SK-N-SH (cell line): Measurements from ENCODE around the gene CCNG2. TPM values are rescaled to one million over a fixed set of nuclear protein-coding genes. Genes with fewer than 3 reads are reported as not detected.

Experiments
- CTCF ChIA-PET: fragments of 300-600, 350-600 bp; formaldehyde crosslinking; extraction: SDS; loops from one replicate; lab custom pipeline; 2021; lab: Yijun Ruan, JAX
- POLR2A ChIA-PET: fragments of 350-600 bp; sonication (Branson Sonifier 250); formaldehyde crosslinking; extraction: SDS; loops from one replicate; lab custom pipeline; 2020; ENCODE audit warnings: antibody characterized with exemption, inconsistent platforms; lab: Yijun Ruan, JAX
- DNase-seq: peaks from one replicate; pipeline ENCODE4 v3.0.0; 2012
- H2AFZ ChIP-seq: fragments of 200-600 bp; sonication (generic); 2 replicates; pipeline ENCODE4 v1.8.1; 2016; ENCODE audit warnings: antibody characterized with exemption, mild to moderate bottlenecking, low read depth
- H3F3A ChIP-seq: fragments of 200-600 bp; sonication (generic); replicated peaks from 2 replicates; pipeline ENCODE3; 2016; ENCODE audit warnings: antibody characterized with exemption, mild to moderate bottlenecking; ENCODE audit not compliant: insufficient read depth
- H3K27ac ChIP-seq, 2 experiments: fragments of 200-500 bp in 1 of 2; fragments of 200-600 bp in 1 of 2; sonication (Bioruptor generic) in 1 of 2; sonication (generic), shearing (Covaris generic) in 1 of 2; 2 replicates each; pipeline versions ENCODE4 v1.5.1 to v1.6.1; 2014 to 2016; ENCODE audit warnings: low read depth in 2 of 2, inconsistent platforms in 1 of 2, low read length in 1 of 2, mild to moderate bottlenecking in 1 of 2, mixed read lengths in 1 of 2
- H3K27me3 ChIP-seq: fragments of 200-600 bp; sonication (generic), shearing (Covaris generic); 2 replicates; pipeline ENCODE4 v1.6.1; 2016; ENCODE audit warnings: mixed run types; ENCODE audit not compliant: insufficient read depth
- H3K36me3 ChIP-seq, 2 experiments: fragments of 200-500 bp in 1 of 2; fragments of 200-600 bp in 1 of 2; sonication (Bioruptor generic) in 1 of 2; sonication (generic) in 1 of 2; replicated peaks in 1 of 2; 2 replicates each; pipeline versions ENCODE3 to v1.5.1; 2014 to 2016; ENCODE audit warnings: low read length in 1 of 2, mild to moderate bottlenecking in 1 of 2; ENCODE audit not compliant: insufficient read depth in 2 of 2, control insufficient read depth in 1 of 2
- H3K4me1 ChIP-seq, 2 experiments: fragments of 200-500 bp in 1 of 2; fragments of 200-600 bp in 1 of 2; sonication (Bioruptor generic) in 1 of 2; sonication (generic), shearing (Covaris generic) in 1 of 2; 2 replicates each; pipeline versions ENCODE4 v1.5.1 to v1.6.1; 2014 to 2016; ENCODE audit warnings: low read depth in 1 of 2, low read length in 1 of 2, mixed run types in 1 of 2; ENCODE audit not compliant: insufficient read depth in 2 of 2, control insufficient read depth in 1 of 2
- H3K4me2 ChIP-seq: fragments of 200-600 bp; sonication (generic), shearing (Covaris generic); 2 replicates; pipeline ENCODE4 v1.6.1; 2017; ENCODE audit warnings: mixed run types
- H3K4me3 ChIP-seq, 2 experiments: fragments of 200-500 bp in 1 of 2; fragments of 200-600 bp in 1 of 2; sonication (Bioruptor generic) in 1 of 2; sonication (generic), shearing (Covaris generic) in 1 of 2; 2 replicates each; pipeline versions ENCODE4 v1.5.1 to v1.8.1; 2014 to 2016; ENCODE audit warnings: low read depth in 2 of 2, inconsistent platforms in 1 of 2, low read length in 1 of 2, mild to moderate bottlenecking in 1 of 2, mixed read lengths in 1 of 2, moderate library complexity in 1 of 2
- H3K79me2 ChIP-seq: fragments of 200-600 bp; sonication (generic); 2 replicates; pipeline ENCODE4 v1.8.1; 2017; ENCODE audit warnings: mild to moderate bottlenecking; ENCODE audit not compliant: insufficient read depth
- H3K9ac ChIP-seq: fragments of 200-600 bp; sonication (generic); 2 replicates; pipeline ENCODE4 v1.6.1; 2017; ENCODE audit warnings: mixed run types
- H3K9me2 ChIP-seq: fragments of 200-600 bp; sonication (generic); 2 replicates; pipeline ENCODE4 v1.6.1; 2017; ENCODE audit warnings: mixed run types
- H3K9me3 ChIP-seq: fragments of 200-600 bp; sonication (generic); 2 replicates; pipeline ENCODE4 v1.6.1; 2017; ENCODE audit warnings: mixed run types, mild to moderate bottlenecking, moderate library complexity
- H4K20me1 ChIP-seq: fragments of 200-600 bp; sonication (generic); 2 replicates; pipeline ENCODE4 v1.6.1; 2017; ENCODE audit warnings: mild to moderate bottlenecking, mixed run types; ENCODE audit not compliant: insufficient read depth
- CHD2 ChIP-seq: fragments of 150-350 bp; IDR thresholded peaks from 2 replicates; pipeline ENCODE4 v1.6.1; 2018; ENCODE audit warnings: low read length; ENCODE audit not compliant: partially characterized antibody
- FOSL2 ChIP-seq: IDR thresholded peaks from 2 replicates; pipeline ENCODE4 v1.4.0; 2012; ENCODE audit warnings: low read depth, mild to moderate bottlenecking, moderate library complexity, borderline replicate concordance
- FOXM1 ChIP-seq: IDR thresholded peaks from 2 replicates; pipeline ENCODE4 v1.4.0; 2012; ENCODE audit warnings: low read depth, mild to moderate bottlenecking
- GATA2 ChIP-seq: sonication (generic); formaldehyde crosslinking; IDR thresholded peaks from 2 replicates; pipeline ENCODE4 v1.5.0; 2020; ENCODE audit warnings: mild to moderate bottlenecking, missing genetic modification reagents
- MAX ChIP-seq: IDR thresholded peaks from 2 replicates; pipeline ENCODE4 v1.4.0; 2012; ENCODE audit warnings: low read depth
- POLR2AphosphoS5 ChIP-seq: IDR thresholded peaks from 2 replicates; pipeline ENCODE4 v1.6.1; 2012; ENCODE audit warnings: low read depth, low read length
- RAD21 ChIP-seq: IDR thresholded peaks from 2 replicates; pipeline ENCODE4 v1.6.1; 2012; ENCODE audit warnings: mild to moderate bottlenecking, low read length
- RCOR1 ChIP-seq: fragments of 150-350 bp; IDR thresholded peaks from 2 replicates; pipeline ENCODE4 v1.6.1; 2017; ENCODE audit warnings: antibody characterized with exemption, low read length
- REST ChIP-seq: IDR thresholded peaks from 2 replicates; pipeline ENCODE4 v1.6.1; 2012; ENCODE audit warnings: mild to moderate bottlenecking, low read depth, low read length, moderate library complexity
- RFX5 ChIP-seq: IDR thresholded peaks from 2 replicates; pipeline ENCODE4 v1.6.1; 2012; ENCODE audit warnings: mild to moderate bottlenecking, improper control_type of control experiment, low read length
- USF2 ChIP-seq: fragments of 150-350 bp; IDR thresholded peaks from 2 replicates; pipeline ENCODE4 v1.6.1; 2017; ENCODE audit warnings: antibody characterized with exemption, low read length, low read depth, borderline replicate concordance
- YY1 ChIP-seq: IDR thresholded peaks from 2 replicates; pipeline ENCODE4 v1.4.0; 2012; ENCODE audit warnings: low read depth, mild to moderate bottlenecking
- WGBS: methylation state at CpG from one replicate; pipeline ENCODE4 v1.1.6; 2017; ENCODE audit warnings: low lambda C conversion rate; 5-methylcytosine and 5-hydroxymethylcytosine counted together
- polyA plus RNA-seq, 3 experiments: library from polyadenylated mRNA; depleted of rRNA; stranded (reverse); fragments of >200 nt; gene quantifications; 2 replicates each; pipeline ENCODE4 v1.2.3, GENCODE V29; 2012
- TF ChIP-seq, protein P1 (sequence below): IDR thresholded peaks from 2 replicates; pipeline ENCODE4; 2012

The CCNG2 gene
- polyA plus RNA-seq, 1 of the 3 experiments (the other 2 are of a cell fraction), result 8.9 TPM

DNA sequence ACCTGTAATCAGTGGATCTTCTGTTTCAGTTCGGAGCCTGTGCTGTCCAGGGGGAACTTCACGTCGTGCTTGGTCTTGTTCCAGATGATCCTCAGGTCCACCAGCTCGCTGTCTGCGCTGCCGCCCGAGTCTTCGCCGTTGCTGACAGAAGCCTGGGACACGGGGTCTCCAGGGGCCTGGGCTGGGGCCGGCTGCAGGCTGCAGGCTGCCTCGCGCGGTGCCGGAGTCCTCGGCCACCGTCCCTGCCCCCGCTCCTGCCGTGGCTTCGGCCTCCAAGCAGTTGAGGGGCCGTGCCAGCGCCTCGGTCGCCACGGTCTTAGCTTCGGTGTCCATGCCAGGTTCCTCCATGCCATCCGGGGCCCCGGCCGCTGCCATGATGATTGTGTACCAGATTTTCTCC, 43.9 kb upstream of the CCNG2 start:
- no peak overlapping the region for H3K4me2 ChIP-seq
- no peaks in the 10 kb centered on the region for H3K9me2 ChIP-seq
- CTCF ChIA-PET, result interaction anchor here (3.4 kb wide), 1 partner anchor 90 kb away, joined by 10 read pairs; no protein-coding TSS in a partner anchor
- no peaks in the 10 kb centered on the region for H3K36me3 ChIP-seq
- 82% methylated on average over 21 of the region's 29 CpGs for WGBS
- no peak for DNase-seq
- no peak overlapping the region for H3K27ac ChIP-seq
- H3K9me3 ChIP-seq, result no peaks in the 10 kb centered on the region
- TF ChIP-seq, protein P1, sequence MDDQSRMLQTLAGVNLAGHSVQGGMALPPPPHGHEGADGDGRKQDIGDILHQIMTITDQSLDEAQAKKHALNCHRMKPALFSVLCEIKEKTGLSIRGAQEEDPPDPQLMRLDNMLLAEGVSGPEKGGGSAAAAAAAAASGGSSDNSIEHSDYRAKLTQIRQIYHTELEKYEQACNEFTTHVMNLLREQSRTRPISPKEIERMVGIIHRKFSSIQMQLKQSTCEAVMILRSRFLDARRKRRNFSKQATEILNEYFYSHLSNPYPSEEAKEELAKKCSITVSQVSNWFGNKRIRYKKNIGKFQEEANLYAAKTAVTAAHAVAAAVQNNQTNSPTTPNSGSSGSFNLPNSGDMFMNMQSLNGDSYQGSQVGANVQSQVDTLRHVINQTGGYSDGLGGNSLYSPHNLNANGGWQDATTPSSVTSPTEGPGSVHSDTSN, result no peak
- TF ChIP-seq FOSL2, result no peak
- TF ChIP-seq RCOR1, result no peak
- no peak for TF ChIP-seq MAX
- TF ChIP-seq REST, result no peak
- no peak for TF ChIP-seq RAD21
- no peak for TF ChIP-seq GATA2 (CRISPR knock-in tag)
- TF ChIP-seq RFX5, result no peak
- TF ChIP-seq FOXM1, result no peak
- TF ChIP-seq CHD2, result no peak
- no peak for TF ChIP-seq YY1
- TF ChIP-seq USF2, result no peak
- no peak for TF ChIP-seq POLR2AphosphoS5
- TF ChIP-seq, all 33 proteins: peak for 0
- H3K79me2 ChIP-seq, result no peaks in the 10 kb centered on the region
- H3K4me3 ChIP-seq, result no peak overlapping the region
- no peak overlapping the region for H2AFZ ChIP-seq
- H3F3A ChIP-seq, result no peaks in the 10 kb centered on the region
- H3K27me3 ChIP-seq, result no peaks in the 10 kb centered on the region; the same call in 1 of the 2 replicates
- no peaks in the 10 kb centered on the region for H4K20me1 ChIP-seq
- H3K9ac ChIP-seq, result no peak overlapping the region
- H3K4me1 ChIP-seq, result no peaks in the 10 kb centered on the region
- POLR2A ChIA-PET, result no interaction called here
